ENCODE results near the gene KAT8. TPM values are rescaled to one million over a fixed set of nuclear protein-coding genes. Genes with fewer than 3 reads are reported as not detected.
A peak's percentile ranks its signal among the peaks of the same experiment; 100 is the strongest.

Gene KAT8
- total and polyA plus RNA-seq, 2 of the 13 experiments (the other 11 are each of a cell fraction or from before 2014, with no cell fraction given), result 79.0 to 84.2 TPM

DNA sequence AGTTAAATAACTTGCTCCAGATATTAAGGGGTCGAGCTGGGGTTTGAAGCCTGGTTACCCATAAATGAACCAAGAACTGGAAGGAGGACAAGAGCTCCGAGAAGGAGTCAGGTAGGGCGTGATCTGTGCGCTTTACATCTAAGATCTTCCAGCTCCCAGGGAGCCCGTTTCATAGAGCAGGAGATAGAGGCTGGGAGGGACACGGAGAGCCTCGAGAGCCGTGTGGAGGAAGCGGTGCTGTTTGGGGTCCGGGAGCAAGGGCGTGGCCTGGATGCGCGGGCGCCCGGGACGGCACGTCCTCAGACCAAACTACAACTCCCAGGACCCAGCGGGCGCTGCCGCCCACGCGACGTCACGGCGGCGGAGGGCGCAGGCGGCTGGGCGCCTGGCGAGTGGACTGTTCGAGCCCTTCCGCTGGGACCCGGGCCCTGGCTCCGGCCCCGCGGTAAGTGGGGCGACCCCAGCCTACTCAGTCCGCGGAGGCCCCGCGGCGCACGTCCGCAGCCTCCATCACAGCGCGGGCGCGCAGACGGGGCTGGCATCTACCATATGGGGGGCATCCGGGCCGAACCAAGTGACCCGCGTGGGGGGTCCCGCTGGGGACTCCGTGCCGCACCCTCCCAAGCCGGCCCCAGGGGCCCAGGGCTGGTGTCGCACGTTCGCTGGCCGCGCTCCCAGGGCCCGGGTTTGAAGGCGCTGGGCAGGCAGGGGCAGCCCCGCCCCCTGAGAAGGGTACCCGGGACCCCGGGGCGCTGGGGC, 9.2 kb upstream of the KAT8 start, which contains the start of gene BCKDK (continued):
- TF ChIP-seq ZNF879 (CRISPR knock-in tag; IDR thresholded peaks at IDR 0.05) (no peak), SATB2 (CRISPR knock-in tag; IDR thresholded peaks at IDR 0.05) (0 out of 2 replicates have a peak, but pooled peaks have one; percentile 23), NR2F6 (IDR thresholded peaks at IDR 0.05) (no peak), NR2F6 (CRISPR knock-in tag; IDR thresholded peaks at IDR 0.05) (peak; percentile 53; the same call in 1 of the 2 replicates)

DNA sequence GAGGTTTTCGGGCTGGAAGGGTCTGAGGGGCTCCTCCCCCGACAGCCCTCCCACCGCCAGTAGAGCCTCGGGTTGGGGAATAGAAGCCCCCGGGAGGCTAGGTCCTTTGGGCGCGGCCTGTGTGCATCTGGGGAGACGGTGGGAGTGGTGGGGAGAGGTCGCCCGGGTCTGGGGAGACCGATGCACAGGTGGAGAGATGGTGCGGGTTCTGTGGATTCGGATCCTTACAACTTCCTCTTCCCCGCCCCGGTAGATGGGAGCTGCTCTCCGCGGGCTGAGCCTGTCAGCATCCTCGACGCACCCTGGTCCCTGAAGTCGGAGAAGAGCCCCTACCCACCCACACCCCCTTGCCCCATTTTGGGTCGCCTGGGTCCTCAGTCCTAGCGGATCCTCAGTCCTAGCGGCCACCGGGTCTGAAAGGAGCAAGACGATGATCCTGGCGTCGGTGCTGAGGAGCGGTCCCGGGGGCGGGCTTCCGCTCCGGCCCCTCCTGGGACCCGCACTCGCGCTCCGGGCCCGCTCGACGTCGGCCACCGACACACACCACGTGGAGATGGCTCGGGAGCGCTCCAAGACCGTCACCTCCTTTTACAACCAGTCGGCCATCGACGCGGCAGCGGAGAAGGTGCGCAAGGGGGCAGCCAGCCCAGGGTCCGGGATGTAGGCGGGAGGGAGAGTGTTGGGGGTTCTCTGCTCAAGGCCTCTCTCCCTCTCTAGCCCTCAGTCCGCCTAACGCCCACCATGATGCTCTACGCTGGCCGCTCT, 8.5 kb upstream of the KAT8 start:
- in situ Hi-C loops (cut with HindIII; ENCODE audit: extremely low pct_ligation_motif_present, low pct_unique_long_range_greater_than_20kb), result no loop called here
- Histone ChIP-seq H3K9me3 (ENCODE audit: low read length) (no peaks in the 10 kb centered on the region), H2AFZ (ENCODE audit: low read length) (no peak overlapping the region), H4K20me1 (ENCODE audit: insufficient read depth, low read length) (no peaks in the 10 kb centered on the region), H3K4me1 (ENCODE audit: insufficient read depth, low read length) (peaks cover 50% of the 10 kb centered on the region), H3K9ac (ENCODE audit: insufficient read depth, low read depth, low read length) (peak overlapping the region; percentile 90), H3K4me2 (ENCODE audit: low read depth, low read length) (peak overlapping the region; percentile 94), H3K36me3 (replicated peaks in 1 of 2; ENCODE audit: control insufficient read depth in 1 of 2, insufficient read depth in 2 of 2, low read length in 2 of 2) (peaks cover 20 to 35% of the 10 kb centered on the region in 2 experiments), H3K27me3 (ENCODE audit: control insufficient read depth in 1 of 2, insufficient read depth in 2 of 2, low read length in 2 of 2) (no peaks in the 10 kb centered on the region), H3K27ac (ENCODE audit: extremely low read length, insufficient read depth, low read length) (peak overlapping the region; percentile 54), H3K4me3 (replicated peaks in 1 of 3; ENCODE audit: insufficient read depth in 1 of 3, low read depth in 2 of 3, low read length in 3 of 3) (peak overlapping the region; percentile 87 to 100 (median 94)), H3K79me2 (ENCODE audit: insufficient read depth, low read length) (peaks cover 12% of the 10 kb centered on the region)
- ATAC-seq (no peak), DNase-seq (ENCODE audit: low spot score) (no peak), FAIRE-seq (no peak)
- ChIA-PET CTCF (ENCODE audit: low intra/inter-chr PET ratio, low total read pairs) (no interaction called here), POLR2A (interaction anchor here (1.3 to 3.7 kb wide), 2 partner anchors 9 to 33 kb away, joined by 4 to 17 read pairs; partner anchors contain the start of gene KAT8)
- intact Hi-C loops (cut with micrococcal nuclease; ENCODE audit: unreplicated experiment), result loop anchor here (5.0 kb wide), 1 partner anchor 48 kb away; no protein-coding TSS in a partner anchor
- TSS peak; percentile 44 for BruUV-seq (replicated peaks)
- WGBS (ENCODE audit: low lambda C conversion rate), result 90% methylated on average over 40 of the region's 57 CpGs
- TF ChIP-seq REPIN1 (CRISPR knock-in tag; IDR thresholded peaks at IDR 0.05; ENCODE audit: borderline replicate concordance, low read depth) (no peak), PCBP1 (IDR thresholded peaks at IDR 0.05; ENCODE audit: borderline replicate concordance, low read depth, low read length) (0 out of 2 replicates have a peak, but pooled peaks have one; percentile 54), SP2 (CRISPR knock-in tag; IDR thresholded peaks at IDR 0.05) (peak; percentile 28; the same call in 1 of the 2 replicates), ZNF670 (CRISPR knock-in tag; IDR thresholded peaks at IDR 0.05; ENCODE audit: borderline replicate concordance) (peak; percentile 87; the same call in 1 of the 2 replicates), ZNF530 (CRISPR knock-in tag; IDR thresholded peaks at IDR 0.05; ENCODE audit: low read depth) (0 out of 2 replicates have a peak, but pooled peaks have one; percentile 9), KAT7 (CRISPR knock-in tag; IDR thresholded peaks at IDR 0.05; ENCODE audit: borderline replicate concordance) (no peak), ARNT2 (CRISPR knock-in tag; IDR thresholded peaks at IDR 0.05; ENCODE audit: low read depth) (no peak)
- TF ChIP-seq, protein P1, sequence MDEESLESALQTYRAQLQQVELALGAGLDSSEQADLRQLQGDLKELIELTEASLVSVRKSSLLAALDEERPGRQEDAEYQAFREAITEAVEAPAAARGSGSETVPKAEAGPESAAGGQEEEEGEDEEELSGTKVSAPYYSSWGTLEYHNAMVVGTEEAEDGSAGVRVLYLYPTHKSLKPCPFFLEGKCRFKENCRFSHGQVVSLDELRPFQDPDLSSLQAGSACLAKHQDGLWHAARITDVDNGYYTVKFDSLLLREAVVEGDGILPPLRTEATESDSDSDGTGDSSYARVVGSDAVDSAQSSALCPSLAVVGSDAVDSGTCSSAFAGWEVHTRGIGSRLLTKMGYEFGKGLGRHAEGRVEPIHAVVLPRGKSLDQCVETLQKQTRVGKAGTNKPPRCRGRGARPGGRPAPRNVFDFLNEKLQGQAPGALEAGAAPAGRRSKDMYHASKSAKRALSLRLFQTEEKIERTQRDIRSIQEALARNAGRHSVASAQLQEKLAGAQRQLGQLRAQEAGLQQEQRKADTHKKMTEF (CRISPR knock-in tag; IDR thresholded peaks at IDR 0.05), result no peak
- TF ChIP-seq, protein P2, sequence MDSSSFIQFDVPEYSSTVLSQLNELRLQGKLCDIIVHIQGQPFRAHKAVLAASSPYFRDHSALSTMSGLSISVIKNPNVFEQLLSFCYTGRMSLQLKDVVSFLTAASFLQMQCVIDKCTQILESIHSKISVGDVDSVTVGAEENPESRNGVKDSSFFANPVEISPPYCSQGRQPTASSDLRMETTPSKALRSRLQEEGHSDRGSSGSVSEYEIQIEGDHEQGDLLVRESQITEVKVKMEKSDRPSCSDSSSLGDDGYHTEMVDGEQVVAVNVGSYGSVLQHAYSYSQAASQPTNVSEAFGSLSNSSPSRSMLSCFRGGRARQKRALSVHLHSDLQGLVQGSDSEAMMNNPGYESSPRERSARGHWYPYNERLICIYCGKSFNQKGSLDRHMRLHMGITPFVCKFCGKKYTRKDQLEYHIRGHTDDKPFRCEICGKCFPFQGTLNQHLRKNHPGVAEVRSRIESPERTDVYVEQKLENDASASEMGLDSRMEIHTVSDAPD (CRISPR knock-in tag; IDR thresholded peaks at IDR 0.05), result no peak
- TF ChIP-seq, protein P3, sequence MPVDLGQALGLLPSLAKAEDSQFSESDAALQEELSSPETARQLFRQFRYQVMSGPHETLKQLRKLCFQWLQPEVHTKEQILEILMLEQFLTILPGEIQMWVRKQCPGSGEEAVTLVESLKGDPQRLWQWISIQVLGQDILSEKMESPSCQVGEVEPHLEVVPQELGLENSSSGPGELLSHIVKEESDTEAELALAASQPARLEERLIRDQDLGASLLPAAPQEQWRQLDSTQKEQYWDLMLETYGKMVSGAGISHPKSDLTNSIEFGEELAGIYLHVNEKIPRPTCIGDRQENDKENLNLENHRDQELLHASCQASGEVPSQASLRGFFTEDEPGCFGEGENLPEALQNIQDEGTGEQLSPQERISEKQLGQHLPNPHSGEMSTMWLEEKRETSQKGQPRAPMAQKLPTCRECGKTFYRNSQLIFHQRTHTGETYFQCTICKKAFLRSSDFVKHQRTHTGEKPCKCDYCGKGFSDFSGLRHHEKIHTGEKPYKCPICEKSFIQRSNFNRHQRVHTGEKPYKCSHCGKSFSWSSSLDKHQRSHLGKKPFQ (CRISPR knock-in tag; IDR thresholded peaks at IDR 0.05; ENCODE audit: insufficient replicate concordance), result no peak

All from HepG2 (cell line).